T-helper 17 cell (primary cell): ENCODE data around the gene SERPINA5. TPM values are rescaled to one million over a fixed set of nuclear protein-coding genes. Genes with fewer than 3 reads are reported as not detected.

Experiments
- ATAC-seq: fragments of 150-1000 bp; cut with Tn5 transposase; 2 replicates; pipeline ENCODE4 v1.10.0; 2021; ENCODE audit warnings: mild to moderate bottlenecking, moderate library complexity
- DNase-seq, 3 donors: peaks; one replicate each; pipeline versions ENCODE4 v3.0.0 to v3.0.0-alpha.2; 2020 to 2021
- H3K9me3 ChIP-seq: one replicate; pipeline ENCODE4 v1.7.0; 2013; ENCODE audit warnings: low read length, mild to moderate bottlenecking; ENCODE audit not compliant: control insufficient read depth, poor library complexity, severe bottlenecking
- H3K27ac Mint-ChIP-seq: one replicate; pipeline ENCODE4 v1.8.0; 2022; ENCODE audit warnings: mild to moderate bottlenecking, moderate library complexity, mixed read lengths
- H3K27me3 Mint-ChIP-seq: one replicate; pipeline ENCODE4 v1.8.0; 2022; ENCODE audit warnings: mixed read lengths
- H3K36me3 Mint-ChIP-seq: one replicate; pipeline ENCODE4 v1.8.0; 2022; ENCODE audit warnings: low read depth, mixed read lengths
- H3K4me1 Mint-ChIP-seq: one replicate; pipeline ENCODE4 v1.8.0; 2022; ENCODE audit warnings: mild to moderate bottlenecking, mixed read lengths
- H3K4me3 Mint-ChIP-seq: one replicate; pipeline ENCODE4 v1.8.0; 2022; ENCODE audit warnings: mild to moderate bottlenecking, moderate library complexity, mixed read lengths
- total RNA-seq, 4 donors: library from RNA in 2 of 4; stranded (reverse) in 2 of 4; gene quantifications; one replicate each; pipeline ENCODE4 v1.2.3 and lab custom pipeline; 2022 to 2026

Gene SERPINA5
- total RNA-seq, 2 donors from 2014 or later = not detected

GRCh38 chr14:94621358-94622134 is 40.3 kb downstream of the SERPINA5 start:
- no peak overlapping the region for H3K4me3 Mint-ChIP-seq
- H3K9me3 ChIP-seq = peaks cover 6% of the 10 kb centered on the region
- H3K4me1 Mint-ChIP-seq = no peaks in the 10 kb centered on the region
- H3K27me3 Mint-ChIP-seq = peaks cover 21% of the 10 kb centered on the region
- DNase-seq (no peak), ATAC-seq (no peak)
- H3K36me3 Mint-ChIP-seq = no peaks in the 10 kb centered on the region
- no peak overlapping the region for H3K27ac Mint-ChIP-seq

GRCh38 chr14:94622653-94623421 is 41.6 kb downstream of the SERPINA5 start:
- H3K9me3 ChIP-seq = peaks cover 6% of the 10 kb centered on the region
- Mint-ChIP-seq H3K36me3 (no peaks in the 10 kb centered on the region), H3K27me3 (peaks cover 31% of the 10 kb centered on the region), H3K27ac (no peak overlapping the region), H3K4me1 (no peaks in the 10 kb centered on the region), H3K4me3 (no peak overlapping the region)
- DNase-seq (no peak), ATAC-seq (no peak)

DNA sequence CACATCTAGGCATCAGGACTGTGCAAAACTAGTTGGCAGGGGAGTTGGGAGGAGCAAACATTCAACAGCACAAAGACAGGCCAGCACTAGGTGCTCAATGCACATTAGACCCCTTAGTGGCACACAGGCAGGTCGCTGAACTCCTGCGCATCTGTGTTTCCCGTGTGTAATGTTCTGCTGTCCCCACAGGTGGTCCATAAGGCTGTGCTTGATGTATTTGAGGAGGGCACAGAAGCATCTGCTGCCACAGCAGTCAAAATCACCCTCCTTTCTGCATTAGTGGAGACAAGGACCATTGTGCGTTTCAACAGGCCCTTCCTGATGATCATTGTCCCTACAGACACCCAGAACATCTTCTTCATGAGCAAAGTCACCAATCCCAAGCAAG is 42.2 kb downstream of the SERPINA5 start:
- Mint-ChIP-seq H3K36me3 (no peaks in the 10 kb centered on the region), H3K27ac (no peak overlapping the region), H3K27me3 (peaks cover 36% of the 10 kb centered on the region), H3K4me3 (no peak overlapping the region), H3K4me1 (no peaks in the 10 kb centered on the region)
- ATAC-seq = no peak
- H3K9me3 ChIP-seq = peaks cover 3% of the 10 kb centered on the region
- DNase-seq = no peak

- Mint-ChIP-seq H3K27ac (no peak overlapping the region), H3K27me3 (peaks cover 42% of the 10 kb centered on the region), H3K4me1 (no peaks in the 10 kb centered on the region), H3K36me3 (no peaks in the 10 kb centered on the region), H3K4me3 (no peak overlapping the region)
- DNase-seq = no peak
- no peak for ATAC-seq
- H3K9me3 ChIP-seq = no peaks in the 10 kb centered on the region
Measured at GRCh38 chr14:94623856-94624499, 42.8 kb downstream of the SERPINA5 start.

GRCh38 chr14:94624537-94625352 is 43.5 kb downstream of the SERPINA5 start:
- Mint-ChIP-seq H3K4me3 (no peak overlapping the region), H3K4me1 (no peaks in the 10 kb centered on the region), H3K27ac (no peak overlapping the region), H3K27me3 (peaks cover 49% of the 10 kb centered on the region), H3K36me3 (no peaks in the 10 kb centered on the region)
- DNase-seq (no peak), ATAC-seq (no peak)
- no peaks in the 10 kb centered on the region for H3K9me3 ChIP-seq

DNA sequence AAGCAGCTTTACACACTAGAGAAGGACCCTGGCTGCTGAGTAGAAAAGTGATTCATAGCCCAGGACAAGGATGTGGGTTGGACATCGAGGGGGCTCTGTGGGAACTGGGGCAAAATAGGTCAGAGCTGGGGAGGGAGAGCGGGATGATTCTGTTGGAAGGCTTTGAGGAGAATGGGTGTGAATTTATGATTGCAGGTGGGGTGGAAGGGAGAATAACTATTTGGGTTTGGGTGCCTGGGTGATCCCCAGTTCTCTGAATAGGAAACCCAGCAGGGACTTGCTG is 44.1 kb downstream of the SERPINA5 start:
- no peaks in the 10 kb centered on the region for H3K36me3 Mint-ChIP-seq
- no peak overlapping the region for H3K4me3 Mint-ChIP-seq
- H3K4me1 Mint-ChIP-seq = no peaks in the 10 kb centered on the region
- H3K27me3 Mint-ChIP-seq = peaks cover 52% of the 10 kb centered on the region
- H3K27ac Mint-ChIP-seq = no peak overlapping the region
- DNase-seq (no peak), ATAC-seq (no peak)
- H3K9me3 ChIP-seq = no peaks in the 10 kb centered on the region

GRCh38 chr14:94628578-94628977 is 47.4 kb downstream of the SERPINA5 start:
- ATAC-seq (no peak), DNase-seq (no peak)
- Mint-ChIP-seq H3K36me3 (no peaks in the 10 kb centered on the region), H3K4me3 (no peak overlapping the region), H3K4me1 (no peaks in the 10 kb centered on the region), H3K27me3 (peaks cover 56% of the 10 kb centered on the region), H3K27ac (no peak overlapping the region)
- H3K9me3 ChIP-seq = no peaks in the 10 kb centered on the region

DNA sequence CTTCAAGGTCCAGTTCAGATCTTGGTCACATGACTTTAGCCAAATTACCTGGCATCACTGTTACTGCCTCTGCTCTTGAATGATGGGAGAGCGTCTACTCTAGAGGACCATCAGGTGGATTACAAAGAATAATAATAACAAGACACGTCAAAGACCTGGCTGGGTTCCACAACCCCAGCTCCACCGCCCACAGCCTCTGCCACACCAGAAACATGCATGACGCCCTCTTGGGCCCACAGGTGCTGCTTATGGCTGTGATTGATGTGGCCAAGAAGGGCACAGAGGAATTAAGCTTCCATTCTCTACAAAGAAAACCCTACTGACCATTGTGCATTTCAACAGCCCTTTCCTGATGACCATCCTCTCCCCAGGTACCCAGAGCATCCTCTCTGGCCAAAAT is 49.2 kb downstream of the SERPINA5 start:
- ATAC-seq = no peak
- H3K4me3 Mint-ChIP-seq = no peak overlapping the region
- no peaks in the 10 kb centered on the region for H3K4me1 Mint-ChIP-seq
- H3K27me3 Mint-ChIP-seq = peaks cover 68% of the 10 kb centered on the region
- H3K27ac Mint-ChIP-seq = no peak overlapping the region
- no peak for DNase-seq
- no peaks in the 10 kb centered on the region for H3K9me3 ChIP-seq
- H3K36me3 Mint-ChIP-seq = no peaks in the 10 kb centered on the region

DNA sequence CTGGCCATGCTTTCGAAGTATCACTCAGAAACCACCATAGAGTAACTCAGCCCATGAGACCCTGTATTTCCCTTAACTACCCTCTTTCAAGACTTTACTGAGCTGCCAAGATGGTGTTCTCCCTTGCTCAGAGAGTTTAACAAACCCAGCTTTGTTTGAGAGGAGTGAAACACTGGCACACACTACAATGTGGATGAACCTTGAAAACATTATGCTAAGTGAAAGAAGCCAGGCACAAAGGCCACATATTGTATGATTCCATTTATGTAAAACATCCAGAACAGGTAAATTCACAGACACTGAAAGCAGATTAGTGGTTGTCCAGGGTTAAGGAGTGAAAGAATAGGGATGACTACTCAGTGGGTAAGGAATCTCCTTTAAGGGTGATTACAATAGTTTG is 49.8 kb downstream of the SERPINA5 start:
- Mint-ChIP-seq H3K27me3 (peaks cover 68% of the 10 kb centered on the region), H3K4me1 (no peaks in the 10 kb centered on the region), H3K4me3 (no peak overlapping the region), H3K36me3 (no peaks in the 10 kb centered on the region), H3K27ac (no peak overlapping the region)
- no peaks in the 10 kb centered on the region for H3K9me3 ChIP-seq
- DNase-seq (no peak), ATAC-seq (no peak)

- no peak overlapping the region for H3K4me3 Mint-ChIP-seq
- ATAC-seq (no peak), DNase-seq (no peak)
- no peak overlapping the region for H3K27ac Mint-ChIP-seq
- no peaks in the 10 kb centered on the region for H3K9me3 ChIP-seq
- no peaks in the 10 kb centered on the region for H3K36me3 Mint-ChIP-seq
- peaks cover 67% of the 10 kb centered on the region for H3K27me3 Mint-ChIP-seq
- no peaks in the 10 kb centered on the region for H3K4me1 Mint-ChIP-seq
Measured at GRCh38 chr14:94631536-94632304, 50.5 kb downstream of the SERPINA5 start.

DNA sequence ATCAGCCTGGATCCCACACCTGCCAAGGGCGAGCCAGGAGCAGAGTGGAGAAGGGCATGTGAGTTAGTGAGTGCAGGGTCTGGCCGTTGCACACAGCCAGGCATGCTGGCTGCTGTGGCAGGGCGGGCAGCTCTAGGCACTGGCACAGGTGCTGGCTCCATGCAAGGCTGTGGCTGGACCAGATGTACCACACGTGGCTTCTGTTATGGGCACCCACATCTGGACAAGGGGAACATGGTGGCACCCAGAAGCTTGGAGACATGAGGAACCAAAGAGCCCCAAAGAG is 51.0 kb downstream of the SERPINA5 start:
- no peaks in the 10 kb centered on the region for H3K4me1 Mint-ChIP-seq
- no peak overlapping the region for H3K4me3 Mint-ChIP-seq
- no peak overlapping the region for H3K27ac Mint-ChIP-seq
- no peak for DNase-seq
- no peaks in the 10 kb centered on the region for H3K36me3 Mint-ChIP-seq
- no peak for ATAC-seq
- peaks cover 62% of the 10 kb centered on the region for H3K27me3 Mint-ChIP-seq
- no peaks in the 10 kb centered on the region for H3K9me3 ChIP-seq

DNA sequence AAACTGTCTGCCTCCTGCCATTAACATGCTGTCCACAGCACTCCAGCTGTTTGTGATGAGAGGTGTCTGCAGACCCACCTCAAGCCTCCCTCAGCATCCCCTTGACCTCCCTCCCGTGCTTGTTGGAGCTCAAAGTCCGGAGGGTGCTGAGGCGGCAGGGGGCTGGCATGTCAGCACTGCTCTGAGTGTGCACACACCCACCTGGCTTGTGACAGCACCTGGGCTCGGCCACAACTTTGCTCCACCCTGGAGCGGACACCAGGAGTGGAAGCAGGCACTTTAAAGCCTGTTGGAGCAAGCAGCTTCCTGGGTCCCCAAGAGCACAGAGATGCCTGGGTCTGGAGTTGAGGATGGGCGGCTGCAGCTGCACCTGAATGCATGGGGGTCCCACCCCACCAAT is 51.9 kb downstream of the SERPINA5 start:
- ATAC-seq (no peak), DNase-seq (no peak)
- H3K9me3 ChIP-seq = no peaks in the 10 kb centered on the region

GRCh38 chr14:94635154-94635553 is 53.9 kb downstream of the SERPINA5 start:
- Mint-ChIP-seq H3K27ac (no peak overlapping the region), H3K36me3 (no peaks in the 10 kb centered on the region), H3K4me3 (no peak overlapping the region), H3K27me3 (peaks cover 43% of the 10 kb centered on the region), H3K4me1 (no peaks in the 10 kb centered on the region)
- no peak for ATAC-seq
- no peak for DNase-seq
- H3K9me3 ChIP-seq = no peaks in the 10 kb centered on the region

More for the DNA sequence above, 51.9 kb downstream of the SERPINA5 start:
- H3K4me3 Mint-ChIP-seq = no peak overlapping the region
- H3K4me1 Mint-ChIP-seq = no peaks in the 10 kb centered on the region
- H3K27ac Mint-ChIP-seq = no peak overlapping the region
- H3K36me3 Mint-ChIP-seq = no peaks in the 10 kb centered on the region
- H3K27me3 Mint-ChIP-seq = peaks cover 53% of the 10 kb centered on the region
